ENCODE results near the gene SLC6A7. TPM values are rescaled to one million over a fixed set of nuclear protein-coding genes. Genes with fewer than 3 reads are reported as not detected.

The SLC6A7 gene
- polyA plus RNA-seq, 1 of the 3 experiments (the other 2 are of a cell fraction): not detected

- H4K20me1 ChIP-seq (ENCODE audit: insufficient read depth): no peaks in the 10 kb centered on the region
- H3K4me3 ChIP-seq (ENCODE audit: low read depth in 2 of 2, low read length in 1 of 2): no peak overlapping the region
- peaks cover 0 to 13% of the 10 kb centered on the region in 2 experiments; a peak in 1 of 4 replicates for H3K4me1 ChIP-seq (ENCODE audit: control insufficient read depth in 1 of 2, insufficient read depth in 2 of 2, low read depth in 1 of 2, low read length in 1 of 2)
- no peak for DNase-seq
- H3K27me3 ChIP-seq (ENCODE audit: insufficient read depth): no peaks in the 10 kb centered on the region
- H3K4me2 ChIP-seq: no peak overlapping the region
- H3K36me3 ChIP-seq (replicated peaks in 1 of 2; ENCODE audit: control insufficient read depth in 1 of 2, insufficient read depth in 2 of 2, low read length in 1 of 2): no peaks in the 10 kb centered on the region
- H3K9me2 ChIP-seq: no peaks in the 10 kb centered on the region
- H3K9me3 ChIP-seq: no peaks in the 10 kb centered on the region
- 87% methylated on average over 7 of the region's 7 CpGs for WGBS (ENCODE audit: low lambda C conversion rate)
- H3K27ac ChIP-seq (ENCODE audit: low read depth in 2 of 2, low read length in 1 of 2): no peak overlapping the region
- H2AFZ ChIP-seq (ENCODE audit: low read depth): no peak overlapping the region
- no peaks in the 10 kb centered on the region for H3F3A ChIP-seq (replicated peaks; ENCODE audit: insufficient read depth)
- no peak overlapping the region for H3K9ac ChIP-seq
- H3K79me2 ChIP-seq (ENCODE audit: insufficient read depth): no peaks in the 10 kb centered on the region
- ChIA-PET CTCF (interaction anchor here (1.1 to 1.9 kb wide), 5 partner anchors 9 to 121 kb away, joined by 3 to 11 read pairs (median 3); no protein-coding TSS in a partner anchor), POLR2A (no interaction called here)
- TF ChIP-seq MEF2A (IDR thresholded peaks at IDR 0.05; ENCODE audit: borderline replicate concordance, low read depth) (no peak), RAD21 (IDR thresholded peaks at IDR 0.05; ENCODE audit: low read length) (0 out of 2 replicates have a peak, but pooled peaks have one; percentile 7), FOXJ3 (CRISPR knock-in tag; IDR thresholded peaks at IDR 0.05) (no peak), RCOR1 (IDR thresholded peaks at IDR 0.05; ENCODE audit: low read length) (no peak)
Measured at GRCh38 chr5:150223474-150223873, 33.6 kb downstream of the SLC6A7 start.

GRCh38 chr5:150224483-150225027 is 34.7 kb downstream of the SLC6A7 start:
- POLR2A ChIA-PET: no interaction called here
- Histone ChIP-seq H3K9me3 (no peaks in the 10 kb centered on the region), H4K20me1 (ENCODE audit: insufficient read depth) (no peaks in the 10 kb centered on the region), H3K36me3 (replicated peaks in 1 of 2; ENCODE audit: control insufficient read depth in 1 of 2, insufficient read depth in 2 of 2, low read length in 1 of 2) (no peaks in the 10 kb centered on the region), H3K4me3 (ENCODE audit: low read depth in 2 of 2, low read length in 1 of 2) (no peak overlapping the region), H2AFZ (ENCODE audit: low read depth) (no peak overlapping the region), H3K9me2 (no peaks in the 10 kb centered on the region), H3K27me3 (ENCODE audit: insufficient read depth) (no peaks in the 10 kb centered on the region), H3F3A (replicated peaks; ENCODE audit: insufficient read depth) (no peaks in the 10 kb centered on the region), H3K4me2 (no peak overlapping the region), H3K9ac (no peak overlapping the region), H3K4me1 (ENCODE audit: control insufficient read depth in 1 of 2, insufficient read depth in 2 of 2, low read depth in 1 of 2, low read length in 1 of 2) (peaks cover 0 to 13% of the 10 kb centered on the region in 2 experiments; a peak in 1 of 4 replicates), H3K27ac (ENCODE audit: low read depth in 2 of 2, low read length in 1 of 2) (no peak overlapping the region), H3K79me2 (ENCODE audit: insufficient read depth) (no peaks in the 10 kb centered on the region)
- 64% methylated on average over 8 of the region's 8 CpGs for WGBS (ENCODE audit: low lambda C conversion rate)
- DNase-seq: no peak
- CTCF ChIA-PET: interaction anchor here (1.1 kb wide), 2 partner anchors 10 to 120 kb away, joined by 3 read pairs; no protein-coding TSS in a partner anchor
- no peak for TF ChIP-seq FOSL2 (IDR thresholded peaks at IDR 0.05; ENCODE audit: borderline replicate concordance, low read depth)
- TF ChIP-seq NRF1 (IDR thresholded peaks at IDR 0.05; ENCODE audit: low read depth, low read length): no peak
- no peak for TF ChIP-seq SIN3A (IDR thresholded peaks at IDR 0.05; ENCODE audit: borderline replicate concordance, low read depth, low read length)
- no peak for TF ChIP-seq YY1 (IDR thresholded peaks at IDR 0.05; ENCODE audit: low read depth)
- TF ChIP-seq RFX5 (IDR thresholded peaks at IDR 0.05; ENCODE audit: low read length): no peak
- no peak for TF ChIP-seq REST (IDR thresholded peaks at IDR 0.05; ENCODE audit: low read depth, low read length)
- TF ChIP-seq CTCF (IDR thresholded peaks at IDR 0.05): no peak
- TF ChIP-seq SMC3 (IDR thresholded peaks at IDR 0.05; ENCODE audit: low read depth, low read length): no peak
- TF ChIP-seq TAF1 (IDR thresholded peaks at IDR 0.05; ENCODE audit: borderline replicate concordance, low read depth, low read length): no peak
- no peak for TF ChIP-seq ZBTB33 (IDR thresholded peaks at IDR 0.05; ENCODE audit: borderline replicate concordance, low read depth)
- no peak for TF ChIP-seq TCF12 (IDR thresholded peaks at IDR 0.05)
- TF ChIP-seq EZH2phosphoT487 (IDR thresholded peaks at IDR 0.05; ENCODE audit: borderline replicate concordance, low read depth): no peak
- TF ChIP-seq ELF1 (IDR thresholded peaks at IDR 0.05): no peak
- no peak for TF ChIP-seq USF1 (IDR thresholded peaks at IDR 0.05; ENCODE audit: borderline replicate concordance, low read depth)
